ENCODE data around the gene SIGLECL1.

SIGLECL1 gene

GRCh38 chr19:51253088-51253806, 2.4 kb downstream of the SIGLECL1 start:
- peak; percentile 58 for DNase-seq

- DNase-seq: no peak
These were observed 5.3 kb downstream of the SIGLECL1 start for GRCh38 chr19:51256155-51256625.

GRCh38 chr19:51257471-51257870, 6.6 kb downstream of the SIGLECL1 start:
- no peak for DNase-seq

GRCh38 chr19:51258165-51259160, 7.6 kb downstream of the SIGLECL1 start:
- DNase-seq: no peak

- peak; percentile 77 for DNase-seq
These were observed 8.7 kb downstream of the SIGLECL1 start for GRCh38 chr19:51259348-51260245.

GRCh38 chr19:51263808-51264207, 12.9 kb downstream of the SIGLECL1 start:
- DNase-seq: no peak

- DNase-seq: peak; percentile 39
These were observed 20.2 kb downstream of the SIGLECL1 start for GRCh38 chr19:51271067-51271466.

- peak; percentile 52 for DNase-seq
These were observed 21.4 kb downstream of the SIGLECL1 start for GRCh38 chr19:51272183-51272810.

GRCh38 chr19:51274049-51274770, 23.3 kb downstream of the SIGLECL1 start:
- DNase-seq: no peak

GRCh38 chr19:51277112-51277511, 26.2 kb downstream of the SIGLECL1 start:
- no peak for DNase-seq

GRCh38 chr19:51282335-51282734, 31.5 kb downstream of the SIGLECL1 start:
- DNase-seq: no peak

- no peak for DNase-seq
These were observed 34.8 kb downstream of the SIGLECL1 start for GRCh38 chr19:51285682-51286081.

GRCh38 chr19:51289635-51290034, 38.8 kb downstream of the SIGLECL1 start:
- no peak for DNase-seq

- DNase-seq: no peak
These were observed 42.1 kb downstream of the SIGLECL1 start for GRCh38 chr19:51292971-51293370.

GRCh38 chr19:51293571-51294210, 42.8 kb downstream of the SIGLECL1 start:
- DNase-seq: no peak

GRCh38 chr19:51294211-51294976, 43.5 kb downstream of the SIGLECL1 start:
- no peak for DNase-seq

- DNase-seq: no peak
These were observed 44.1 kb downstream of the SIGLECL1 start for GRCh38 chr19:51294977-51295375.

GRCh38 chr19:51295382-51296126, 44.7 kb downstream of the SIGLECL1 start:
- no peak for DNase-seq
